Prostate gland (tissue), 2 donors: ENCODE data around the gene HCFC1R1.

Experiments used
- POLR2A ChIP-seq: fragments of 450-650 bp; IDR thresholded peaks from one replicate; pipeline ENCODE4 v1.6.1; 2016; ENCODE audit warnings: antibody characterized with exemption, mild to moderate bottlenecking
- TF ChIP-seq, protein P1 (sequence below), 4 experiments: fragments of 200-600 bp in 2 of 4; fragments of 450-650 bp in 2 of 4; sonication (generic) in 2 of 4; IDR thresholded peaks; 1 replicate in 3 of 4; 2 replicates in 1 of 4; pipeline ENCODE4 v1.5.1; 2016 to 2019; ENCODE audit warnings: antibody characterized with exemption in 4 of 4, mild to moderate bottlenecking in 2 of 4, moderate library complexity in 2 of 4

DNA sequence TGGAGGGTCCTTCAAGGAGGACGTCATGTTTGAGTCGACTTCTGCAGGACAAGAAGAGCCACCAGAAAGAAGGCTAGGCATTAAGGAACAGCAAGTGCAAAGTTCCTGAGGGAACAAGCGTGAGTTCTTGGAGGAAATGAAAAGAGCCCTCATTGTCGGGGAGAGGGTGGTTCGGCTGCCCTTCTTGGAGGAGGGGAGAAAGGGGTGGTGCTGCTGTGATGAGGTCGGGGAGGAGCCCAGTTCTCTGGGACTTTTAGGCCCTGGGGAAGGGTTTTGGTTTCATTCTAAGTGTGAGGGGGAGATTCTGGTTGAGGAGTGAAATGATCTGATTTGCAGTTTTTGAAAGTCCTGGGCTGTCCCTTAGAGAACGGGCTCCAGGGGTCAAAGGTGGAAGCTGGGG lies 8.9 kb upstream of the HCFC1R1 start:
- TF ChIP-seq, protein P1, sequence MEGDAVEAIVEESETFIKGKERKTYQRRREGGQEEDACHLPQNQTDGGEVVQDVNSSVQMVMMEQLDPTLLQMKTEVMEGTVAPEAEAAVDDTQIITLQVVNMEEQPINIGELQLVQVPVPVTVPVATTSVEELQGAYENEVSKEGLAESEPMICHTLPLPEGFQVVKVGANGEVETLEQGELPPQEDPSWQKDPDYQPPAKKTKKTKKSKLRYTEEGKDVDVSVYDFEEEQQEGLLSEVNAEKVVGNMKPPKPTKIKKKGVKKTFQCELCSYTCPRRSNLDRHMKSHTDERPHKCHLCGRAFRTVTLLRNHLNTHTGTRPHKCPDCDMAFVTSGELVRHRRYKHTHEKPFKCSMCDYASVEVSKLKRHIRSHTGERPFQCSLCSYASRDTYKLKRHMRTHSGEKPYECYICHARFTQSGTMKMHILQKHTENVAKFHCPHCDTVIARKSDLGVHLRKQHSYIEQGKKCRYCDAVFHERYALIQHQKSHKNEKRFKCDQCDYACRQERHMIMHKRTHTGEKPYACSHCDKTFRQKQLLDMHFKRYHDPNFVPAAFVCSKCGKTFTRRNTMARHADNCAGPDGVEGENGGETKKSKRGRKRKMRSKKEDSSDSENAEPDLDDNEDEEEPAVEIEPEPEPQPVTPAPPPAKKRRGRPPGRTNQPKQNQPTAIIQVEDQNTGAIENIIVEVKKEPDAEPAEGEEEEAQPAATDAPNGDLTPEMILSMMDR (IDR thresholded peaks at IDR 0.05), result no peak
- no peak for TF ChIP-seq POLR2A
